ENCODE measurements around the gene FNBP1L.

DNA sequence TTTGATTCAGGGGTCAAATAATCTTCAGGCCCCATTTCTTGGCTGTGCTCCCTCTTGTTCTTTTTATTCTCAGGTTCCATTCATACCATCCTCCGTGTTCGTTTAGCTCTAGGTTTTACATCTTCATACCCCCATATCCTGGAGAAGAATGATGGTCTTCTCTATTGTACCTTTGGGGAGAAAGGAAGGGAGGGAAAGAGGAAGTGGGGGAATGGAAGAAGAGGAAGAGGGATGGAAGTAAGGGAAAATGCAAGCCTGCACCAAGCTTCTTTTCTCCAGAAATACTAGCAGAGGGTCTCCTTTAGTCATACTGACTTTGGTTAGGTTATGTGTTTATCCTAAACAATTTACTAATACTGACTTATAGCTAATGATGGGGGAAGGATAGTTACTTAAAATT lies 52.4 kb downstream of the FNBP1L start:
- TF ChIP-seq, protein P1, sequence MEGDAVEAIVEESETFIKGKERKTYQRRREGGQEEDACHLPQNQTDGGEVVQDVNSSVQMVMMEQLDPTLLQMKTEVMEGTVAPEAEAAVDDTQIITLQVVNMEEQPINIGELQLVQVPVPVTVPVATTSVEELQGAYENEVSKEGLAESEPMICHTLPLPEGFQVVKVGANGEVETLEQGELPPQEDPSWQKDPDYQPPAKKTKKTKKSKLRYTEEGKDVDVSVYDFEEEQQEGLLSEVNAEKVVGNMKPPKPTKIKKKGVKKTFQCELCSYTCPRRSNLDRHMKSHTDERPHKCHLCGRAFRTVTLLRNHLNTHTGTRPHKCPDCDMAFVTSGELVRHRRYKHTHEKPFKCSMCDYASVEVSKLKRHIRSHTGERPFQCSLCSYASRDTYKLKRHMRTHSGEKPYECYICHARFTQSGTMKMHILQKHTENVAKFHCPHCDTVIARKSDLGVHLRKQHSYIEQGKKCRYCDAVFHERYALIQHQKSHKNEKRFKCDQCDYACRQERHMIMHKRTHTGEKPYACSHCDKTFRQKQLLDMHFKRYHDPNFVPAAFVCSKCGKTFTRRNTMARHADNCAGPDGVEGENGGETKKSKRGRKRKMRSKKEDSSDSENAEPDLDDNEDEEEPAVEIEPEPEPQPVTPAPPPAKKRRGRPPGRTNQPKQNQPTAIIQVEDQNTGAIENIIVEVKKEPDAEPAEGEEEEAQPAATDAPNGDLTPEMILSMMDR (conservative IDR thresholded peaks at IDR 0.05; ENCODE audit: low read length) = no peak
- TF ChIP-seq EZH2phosphoT487 (IDR thresholded peaks at IDR 0.05; ENCODE audit: borderline replicate concordance, low read depth, low read length) = no peak

Measured in OCI-LY7 (cell line).